Hypothalamus (tissue), 51 donors: ENCODE measurements around the gene APOB.
A peak's percentile ranks its signal among the peaks of the same experiment; 100 is the strongest.

ENCODE experiments used
- DNase-seq, 51 donors: peaks; one replicate each; lab custom pipeline; 2025; lab: John Stamatoyannopoulos, UW

APOB gene

DNA sequence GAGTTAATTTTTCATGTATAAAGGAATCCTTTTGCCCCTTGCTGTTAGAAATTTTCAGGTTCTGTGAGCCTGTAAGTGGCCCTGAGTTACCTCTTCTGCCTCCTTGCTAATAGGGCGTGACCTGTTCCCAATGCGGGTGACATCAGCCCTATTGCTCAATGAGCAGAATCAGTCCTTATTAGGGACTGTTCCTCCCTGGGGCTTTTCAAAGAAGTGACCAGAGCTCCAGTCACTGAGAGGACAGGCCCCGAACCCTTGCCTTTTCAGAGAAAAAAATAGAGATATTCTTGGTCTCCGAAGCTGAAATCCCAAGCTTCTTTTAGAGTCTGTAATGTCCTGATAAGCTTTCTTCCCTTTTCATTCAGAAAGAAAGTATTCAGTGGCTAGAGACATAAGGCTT is 8.2 kb upstream of the APOB start:
- no peak for DNase-seq

DNA sequence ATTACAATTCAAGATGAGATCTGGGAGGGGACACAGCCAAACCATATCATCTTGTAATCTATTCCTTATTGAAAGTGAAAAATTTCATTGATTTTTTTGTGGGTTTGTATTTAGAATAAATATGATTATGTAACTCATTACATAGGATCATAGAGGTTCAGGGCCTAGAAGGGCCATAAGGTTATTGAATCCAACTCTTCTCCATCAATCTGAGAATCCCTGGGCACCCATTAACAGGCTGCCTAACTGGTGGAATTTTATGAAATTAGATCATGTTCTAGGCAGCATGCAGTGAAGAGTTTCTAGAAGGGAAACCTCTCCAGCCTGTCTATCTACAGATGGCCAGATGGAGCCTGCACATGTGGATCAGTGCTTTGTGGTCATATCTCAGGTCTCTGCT is 6.3 kb upstream of the APOB start:
- DNase-seq = no peak

DNA sequence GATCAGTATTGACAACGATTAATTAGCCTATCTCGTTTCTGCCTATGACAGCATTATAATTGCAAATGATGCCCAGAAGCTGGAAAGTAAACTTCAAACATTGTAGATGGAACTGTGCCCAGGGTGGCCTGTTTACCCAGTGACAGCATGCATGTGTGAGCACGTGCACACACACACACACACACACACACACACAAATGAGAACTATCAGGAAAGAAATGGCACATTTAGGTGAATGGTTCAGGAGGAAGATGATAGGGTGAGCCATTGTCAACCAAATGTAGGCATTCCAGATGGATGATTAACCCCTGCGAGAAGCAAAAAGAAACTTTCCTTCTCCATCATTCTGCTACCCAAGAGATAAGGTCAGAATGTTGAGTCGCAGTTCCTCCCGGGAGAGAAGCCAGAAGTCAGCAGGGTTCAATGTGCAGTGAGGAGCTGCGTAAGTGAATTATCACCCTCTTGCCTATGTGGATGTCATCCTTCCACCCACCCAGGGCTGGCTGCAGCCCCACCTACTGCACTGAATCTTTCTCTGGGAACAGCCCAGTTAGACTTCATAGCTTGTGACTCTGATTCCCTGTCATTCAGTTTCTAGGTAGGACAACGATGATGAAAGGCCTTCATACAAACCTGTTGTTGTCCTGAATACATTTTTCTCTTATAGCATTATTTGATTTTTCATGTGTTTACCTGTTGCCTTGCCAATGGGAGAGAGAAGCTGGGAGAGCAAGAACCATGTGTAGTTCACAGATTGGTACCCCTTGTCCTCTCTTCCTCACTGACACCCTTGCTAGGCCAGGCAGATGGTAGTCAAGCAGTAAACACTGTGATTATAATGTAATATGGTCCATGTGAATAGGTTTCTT is 3.5 kb upstream of the APOB start:
- DNase-seq = no peak

- no peak for DNase-seq
Observed at GRCh38 chr2:21046506-21046905, 2.6 kb upstream of the APOB start.

- DNase-seq = no peak
Observed at GRCh38 chr2:21044694-21045371, 960 bp upstream of the APOB start.

DNA sequence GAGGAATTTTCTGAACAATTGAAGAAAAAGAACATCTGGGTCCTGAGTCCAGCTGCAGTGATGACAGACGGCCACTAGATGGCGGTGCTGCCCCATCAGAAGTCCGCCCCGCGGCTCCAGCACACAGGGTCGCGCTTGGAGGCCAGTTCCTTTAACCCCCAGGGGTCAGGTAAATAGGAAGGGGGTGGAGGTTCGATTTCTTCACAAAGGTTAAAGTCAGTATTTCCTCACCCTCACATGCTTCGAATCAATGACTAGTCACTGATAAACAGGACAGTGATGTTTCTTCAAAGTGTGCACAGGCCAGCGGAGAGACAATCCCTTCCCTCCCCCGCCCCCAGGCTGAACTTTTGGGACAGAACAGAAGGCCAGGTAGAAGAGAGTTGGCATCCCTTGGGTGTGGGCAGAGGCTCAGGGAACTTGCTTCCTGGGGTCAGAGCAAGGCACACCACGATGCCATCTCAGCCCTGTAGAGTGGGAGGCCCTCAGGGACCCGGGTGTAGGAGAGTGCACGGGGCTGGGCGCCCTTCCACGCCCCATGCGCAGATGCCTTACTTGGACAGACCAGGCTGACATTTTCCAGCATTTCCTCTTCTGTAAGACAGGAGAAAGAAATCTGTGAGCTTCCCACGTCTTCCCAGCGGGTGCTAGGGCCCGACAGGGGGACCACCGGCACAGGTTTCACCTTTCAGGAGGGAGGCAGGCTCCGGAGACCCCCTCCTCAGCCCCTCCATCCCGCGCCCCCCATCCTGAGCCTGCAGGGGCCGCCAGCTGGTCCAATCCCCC is 722 bp downstream of the APOB start:
- peak in 43 of 51 donors; percentile 3 to 75 (median 36) for DNase-seq

DNA sequence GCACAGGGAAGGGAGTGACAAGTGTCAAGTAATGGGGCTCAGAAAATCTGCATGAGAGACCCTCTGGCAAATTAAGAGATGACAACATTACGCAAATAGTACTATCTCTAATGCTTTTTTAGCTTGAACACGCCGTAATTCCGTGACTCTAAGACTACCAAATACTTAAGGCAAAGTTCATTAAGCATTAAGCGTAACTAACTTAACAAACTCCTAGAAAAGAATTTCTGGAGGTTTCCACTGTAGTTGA is 1.2 kb downstream of the APOB start:
- DNase-seq = no peak

DNA sequence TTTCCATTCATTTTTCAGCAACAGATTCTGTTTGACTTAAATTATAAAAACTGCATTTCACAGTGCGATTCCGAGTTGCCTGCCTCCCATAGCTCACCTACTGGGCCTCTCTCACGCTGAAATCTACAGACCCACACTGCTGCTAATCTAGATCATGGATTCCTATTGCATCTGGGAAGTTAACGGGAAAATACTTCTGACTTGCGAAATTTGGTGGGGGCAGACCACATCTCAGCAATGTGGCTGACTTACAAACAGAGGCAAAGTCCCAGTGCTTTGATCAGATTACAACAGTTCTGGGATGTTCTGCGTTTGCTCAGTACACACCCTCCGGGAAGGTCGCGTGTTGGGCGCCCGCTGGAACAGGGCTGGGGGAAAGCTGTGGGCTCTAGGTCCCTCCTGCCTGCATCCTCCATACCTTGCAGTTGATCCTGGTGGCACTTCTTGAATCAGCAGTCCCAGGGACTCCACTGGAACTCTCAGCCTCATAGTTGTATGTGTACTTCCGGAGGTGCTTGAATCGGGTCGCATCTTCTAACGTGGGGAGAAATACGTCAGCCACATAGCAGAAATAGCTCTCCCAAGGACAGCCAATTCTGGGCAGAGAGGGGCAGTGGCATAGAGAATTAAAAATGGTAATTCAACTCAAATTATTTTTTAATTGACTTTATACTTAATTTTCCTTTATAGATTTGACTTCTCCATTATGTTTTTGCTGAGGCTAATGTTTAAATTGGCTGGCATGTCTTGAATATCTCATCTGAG is 1.7 kb downstream of the APOB start:
- DNase-seq = no peak

- no peak for DNase-seq
Observed at GRCh38 chr2:21041462-21041861, 2.4 kb downstream of the APOB start.

DNA sequence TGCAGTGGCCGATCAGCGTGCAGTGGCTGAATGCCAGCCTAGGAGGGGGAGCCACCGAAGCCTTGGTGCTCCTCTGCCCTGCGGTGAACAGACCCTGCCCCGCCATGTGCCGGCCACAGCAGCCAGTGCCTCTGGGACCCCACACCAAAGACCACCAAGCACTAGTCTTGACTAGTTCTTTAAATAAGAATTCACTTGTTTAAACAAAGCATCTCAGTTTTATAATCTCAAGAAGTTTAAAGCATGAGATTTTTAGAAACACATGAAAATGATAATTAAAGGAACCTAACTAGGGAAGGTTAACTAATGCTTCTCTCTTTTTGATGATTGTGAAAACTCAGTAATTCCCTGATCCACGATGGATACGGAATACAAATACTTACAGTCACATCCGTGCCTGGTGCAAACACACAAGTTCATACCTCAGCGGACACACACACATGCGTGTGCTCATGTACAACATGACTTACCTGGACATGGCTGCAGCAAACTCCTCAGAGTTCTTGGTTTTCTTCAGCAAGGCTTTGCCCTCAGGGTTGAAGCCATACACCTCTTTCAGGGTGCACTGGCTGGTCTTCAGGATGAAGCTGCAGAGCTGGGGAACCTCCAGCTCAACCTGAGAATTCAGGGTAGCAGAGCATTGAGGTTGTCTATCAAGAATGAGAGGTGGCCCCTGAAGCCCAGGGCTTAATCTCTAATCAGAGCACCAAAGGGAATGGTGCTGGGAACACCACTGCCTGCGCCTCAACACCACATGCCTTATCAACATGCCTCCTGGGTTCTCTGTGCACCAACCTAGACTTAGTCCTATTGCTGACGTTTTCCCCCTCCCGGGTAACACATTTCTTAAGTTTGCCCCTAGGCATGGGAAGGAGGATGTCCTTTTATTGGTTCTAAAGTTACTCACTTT is 3.1 kb downstream of the APOB start:
- DNase-seq = no peak

- DNase-seq = no peak
Observed at GRCh38 chr2:21039979-21040467, 3.9 kb downstream of the APOB start.

- no peak for DNase-seq
Observed at GRCh38 chr2:21039080-21039556, 4.8 kb downstream of the APOB start.

DNA sequence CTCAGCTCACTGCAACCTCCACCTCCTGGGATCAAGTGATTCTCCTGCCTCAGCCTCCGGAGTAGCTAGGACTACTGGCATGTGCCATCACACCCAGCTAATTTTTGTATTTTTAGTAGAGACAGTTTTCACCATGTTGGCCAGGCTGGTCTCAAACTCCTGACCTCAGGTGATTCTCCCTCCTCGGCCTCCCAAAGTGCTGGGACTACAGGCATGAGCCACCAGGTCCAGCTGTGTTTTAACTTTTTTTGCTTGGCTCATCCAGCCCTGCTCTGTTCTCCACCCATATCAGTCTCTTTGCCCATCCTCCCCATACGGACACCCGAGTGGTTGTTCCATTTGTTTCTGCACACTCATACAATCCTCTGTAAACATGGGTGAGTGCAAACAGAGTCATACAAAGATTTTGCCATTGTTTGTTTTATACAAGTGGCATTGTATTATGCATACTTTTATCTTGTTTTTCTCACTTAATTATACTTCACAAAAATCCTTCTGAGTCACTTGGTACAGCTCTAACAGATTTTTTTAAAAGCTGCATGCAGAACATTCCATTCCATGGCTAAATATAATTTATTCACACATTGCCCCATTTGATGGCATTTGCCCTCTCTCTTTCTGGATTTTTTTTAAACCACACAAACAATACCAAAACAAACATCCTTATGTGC is 5.3 kb downstream of the APOB start:
- DNase-seq = no peak

DNA sequence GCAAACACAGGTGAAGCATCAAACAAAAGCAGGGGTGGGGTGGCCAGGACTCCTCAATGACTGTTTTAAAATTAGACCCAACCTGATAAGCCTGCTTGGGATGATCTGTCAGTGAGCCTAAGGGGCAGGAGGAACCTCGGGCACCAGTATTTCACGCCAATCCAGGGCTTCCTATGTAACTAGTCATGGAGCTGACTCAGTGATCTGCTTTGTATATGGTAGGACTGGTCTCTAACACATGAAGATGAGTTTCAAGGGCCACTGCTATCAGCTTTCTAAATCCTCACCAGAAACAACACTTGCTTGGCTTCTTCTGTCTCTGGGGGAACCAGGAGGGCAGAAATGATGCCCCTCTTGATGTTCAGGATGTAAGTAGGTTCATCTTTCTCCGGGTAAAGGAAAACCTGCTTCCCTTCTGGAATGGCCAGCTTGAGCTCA is 6.2 kb downstream of the APOB start:
- no peak for DNase-seq

GRCh38 chr2:21036708-21037670 is 6.9 kb downstream of the APOB start:
- DNase-seq = no peak

DNA sequence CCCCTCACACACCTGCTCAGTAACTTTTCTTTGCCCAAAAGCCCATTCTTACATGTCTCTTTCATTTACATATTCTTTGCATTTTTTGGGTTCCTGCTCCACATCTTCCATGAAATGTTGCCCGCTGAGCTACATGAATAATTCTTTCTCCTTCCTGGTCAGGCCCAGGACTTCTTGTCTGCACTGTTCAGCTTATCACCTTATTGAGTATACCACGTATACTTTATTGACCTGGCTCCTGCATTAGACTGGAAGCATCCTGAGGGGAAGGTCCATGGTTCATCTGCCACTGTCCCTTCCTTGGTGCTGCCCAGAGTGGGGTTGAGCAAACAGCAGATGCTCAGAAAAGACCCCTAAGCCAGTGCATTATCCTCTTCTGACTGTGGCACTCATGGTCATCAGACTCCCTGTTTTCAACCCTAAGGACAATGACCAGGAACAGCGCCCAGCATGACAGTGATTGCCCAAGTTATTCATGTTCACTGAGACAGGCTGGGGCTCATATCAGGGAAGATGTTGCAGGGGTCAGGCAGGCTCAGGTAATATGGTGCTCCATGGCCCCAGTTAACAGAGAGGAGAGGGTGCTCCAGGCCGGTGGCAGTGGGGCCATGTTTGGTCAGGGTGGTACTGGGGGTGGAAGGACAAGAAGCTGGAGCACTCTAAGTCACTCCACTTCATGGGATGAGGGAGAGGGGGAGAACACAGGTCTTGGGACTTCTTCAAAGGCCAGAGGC is 7.7 kb downstream of the APOB start:
- no peak for DNase-seq
